Left kidney (tissue), 2 donors: ENCODE results near the gene FAM83B. TPM values are rescaled to one million over a fixed set of nuclear protein-coding genes. Genes with fewer than 3 reads are reported as not detected.
"Not testable (repeated sequence)": the region's sequence is repeated elsewhere in the genome, so short reads cannot be mapped to it uniquely, and the experiment has no call there.

Experiments used
- DNase-seq: peaks from one replicate; pipeline ENCODE4 v3.0.0-alpha.2; 2013
- polyA plus RNA-seq: library from polyadenylated mRNA; unstranded; fragments of 120-200 nt; gene quantifications from one replicate; pipeline ENCODE4 v1.2.1, GENCODE V29; 2013; ENCODE audit not compliant: insufficient read length

Gene FAM83B
- polyA plus RNA-seq, 1 donor, result 11.1 TPM

DNA sequence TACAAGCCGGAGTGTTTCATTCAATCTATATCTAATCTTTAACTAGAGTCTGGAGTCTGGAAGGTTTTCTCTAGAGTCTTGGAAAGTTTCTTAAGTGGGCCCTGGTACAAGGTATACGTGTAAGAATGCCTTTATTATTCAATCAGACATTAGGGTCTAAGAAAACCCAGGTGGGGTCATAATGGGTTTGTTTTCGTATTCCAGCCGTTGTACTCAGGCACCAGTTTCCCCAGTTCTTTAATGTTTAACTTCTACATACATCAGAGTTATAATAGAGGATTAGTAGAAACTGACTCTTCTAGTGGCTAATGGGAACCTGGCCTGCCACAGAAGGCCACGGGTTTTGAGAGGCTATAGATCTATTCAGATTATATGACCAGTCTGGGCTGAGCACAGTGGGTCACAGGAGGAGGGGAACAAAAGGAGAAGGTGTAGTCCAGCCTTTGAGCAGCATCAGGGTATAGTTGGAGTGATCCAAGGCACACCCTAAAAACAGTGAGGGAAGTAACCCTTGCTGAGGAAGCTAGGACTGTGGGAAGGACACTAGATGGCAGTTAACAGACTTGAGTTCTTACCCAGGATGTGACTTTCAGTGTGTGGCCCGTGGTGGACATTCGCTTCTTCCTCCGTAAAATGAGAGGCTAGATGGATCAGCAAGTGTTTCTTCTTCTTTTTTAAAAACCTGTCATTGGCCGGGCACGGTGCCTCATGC is 15.5 kb downstream of the FAM83B start:
- DNase-seq, result peak; percentile 15

DNA sequence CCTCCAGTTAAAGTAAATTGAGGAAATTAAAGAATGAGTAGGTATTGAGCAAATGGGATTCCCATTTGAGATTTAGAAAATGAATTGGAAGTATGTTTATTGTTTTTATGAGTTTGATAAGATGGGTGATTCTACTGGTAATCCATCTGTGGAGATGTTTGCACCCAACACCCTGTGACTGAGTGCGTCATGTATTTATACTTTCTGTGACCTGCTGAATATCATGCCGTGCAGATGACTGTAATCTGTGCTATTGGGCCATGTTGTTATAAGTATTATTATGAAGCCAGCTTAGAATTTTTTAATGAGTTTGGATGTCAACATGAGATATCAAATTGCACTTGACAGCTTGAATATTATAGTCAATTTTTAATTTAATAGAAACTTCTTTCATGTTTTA is 17.7 kb downstream of the FAM83B start:
- DNase-seq, result no peak

DNA sequence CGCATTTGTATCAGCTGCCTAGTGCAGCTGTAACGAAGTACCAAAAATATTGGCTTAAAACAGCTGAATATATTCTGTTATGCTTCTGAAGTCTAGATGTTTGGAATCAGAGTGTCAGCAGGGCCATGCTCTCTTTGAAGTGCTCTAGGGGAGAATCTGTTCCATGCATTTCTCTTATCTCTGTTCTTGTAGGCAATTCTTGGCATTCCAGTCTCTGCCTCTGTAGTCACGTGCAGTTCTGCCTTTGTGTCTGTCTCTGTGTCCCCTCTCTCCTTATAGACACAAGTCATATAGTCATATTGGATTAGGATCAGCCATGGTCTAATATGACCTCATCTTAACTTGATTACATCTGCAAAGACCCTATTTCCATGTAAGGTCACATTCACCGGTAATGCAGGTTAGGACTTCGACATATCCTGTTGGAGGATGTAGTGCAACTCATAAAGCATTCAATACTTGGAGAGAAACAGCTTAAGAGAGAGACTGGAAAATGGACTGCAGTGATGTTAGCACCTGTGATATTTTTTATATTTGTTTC is 18.6 kb downstream of the FAM83B start:
- no peak for DNase-seq

DNA sequence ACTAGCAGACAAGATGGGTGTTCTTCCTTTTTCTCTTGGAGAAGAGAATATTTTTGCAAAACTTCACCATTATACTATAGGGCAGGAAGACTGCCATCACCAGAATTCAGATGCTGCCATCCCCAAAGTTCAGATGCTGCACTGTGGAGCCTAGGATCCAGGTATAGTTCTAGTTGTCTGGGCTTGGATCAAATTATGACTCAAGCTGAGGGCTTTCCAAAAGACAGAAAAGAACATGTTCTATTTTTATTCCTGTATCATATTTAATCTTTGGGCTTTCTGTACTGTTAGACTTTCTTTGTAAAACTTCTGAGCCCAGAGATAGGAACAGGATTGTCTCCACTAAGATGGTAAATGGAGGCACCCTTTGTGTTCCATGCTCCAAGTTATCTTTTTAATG is 22.0 kb downstream of the FAM83B start:
- no peak for DNase-seq

DNA sequence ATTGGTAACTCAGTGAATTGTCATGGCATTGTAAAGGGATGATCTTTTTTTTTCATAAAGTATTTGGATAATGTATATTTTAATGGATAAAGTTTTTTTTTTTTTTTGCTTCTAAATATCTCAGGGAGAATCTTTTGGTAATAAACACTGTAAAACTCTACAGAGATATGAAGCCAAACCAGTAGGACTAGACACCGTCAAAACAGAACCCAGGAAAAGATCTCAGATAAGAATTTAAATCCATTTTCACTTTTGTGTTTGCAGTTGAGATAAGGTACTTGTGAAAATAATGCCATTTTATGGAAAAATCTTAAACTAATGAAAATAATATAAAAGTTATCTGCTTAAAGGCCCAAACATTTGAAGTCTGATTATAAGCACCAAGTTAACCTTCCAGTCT is 27.0 kb downstream of the FAM83B start:
- DNase-seq, result no peak

DNA sequence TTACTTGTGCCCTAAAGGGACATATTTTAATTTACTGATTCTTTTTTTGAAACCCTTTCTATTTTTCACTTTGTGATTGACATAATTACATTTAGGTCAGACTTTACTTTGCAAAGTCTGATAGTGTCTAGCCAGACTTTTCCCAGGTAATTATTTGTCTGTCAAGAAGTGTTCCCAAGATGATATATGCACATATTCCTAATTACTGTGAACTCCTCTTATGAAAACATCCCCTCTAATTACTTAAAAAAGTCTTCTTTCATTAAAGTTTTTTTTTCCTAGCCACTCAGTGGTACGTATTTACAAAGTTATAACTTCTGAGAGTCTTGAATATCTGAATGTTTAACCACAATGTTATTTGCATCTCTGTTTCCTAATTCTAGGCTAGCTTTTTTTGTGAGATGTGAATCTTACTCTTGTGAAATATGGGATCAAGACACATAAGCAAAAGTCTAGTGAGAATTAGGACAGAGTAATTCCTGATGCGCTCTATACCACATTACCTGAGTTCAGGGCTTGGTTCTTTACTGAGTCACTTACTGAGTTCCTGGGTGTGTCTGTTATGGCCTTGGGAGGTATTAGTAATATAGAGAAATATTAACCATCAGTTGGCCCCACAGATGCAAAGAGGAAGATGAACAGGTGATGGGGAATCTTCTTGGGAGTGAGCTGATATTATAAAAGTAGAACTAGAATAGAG is 27.9 kb downstream of the FAM83B start:
- no peak for DNase-seq

DNA sequence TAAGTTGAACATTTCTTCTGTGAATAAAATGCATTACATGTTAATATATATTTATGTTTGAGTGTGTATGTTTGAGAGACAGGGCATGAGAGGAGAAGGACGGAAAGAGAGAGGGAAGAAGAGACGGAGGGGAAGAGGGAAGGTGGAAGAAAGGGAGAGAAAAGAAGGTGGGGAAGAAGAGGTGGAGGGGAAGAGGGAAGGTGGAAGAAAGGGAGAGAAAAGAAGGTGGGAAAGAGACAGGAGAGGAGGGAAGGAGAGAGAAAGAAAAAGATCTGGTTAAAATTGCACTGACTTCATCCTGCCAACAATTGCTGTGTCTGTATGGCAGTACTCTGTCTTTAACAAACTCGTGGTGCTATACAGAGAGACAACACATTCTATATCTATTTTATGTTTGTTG is 29.0 kb downstream of the FAM83B start:
- DNase-seq, result no peak

DNA sequence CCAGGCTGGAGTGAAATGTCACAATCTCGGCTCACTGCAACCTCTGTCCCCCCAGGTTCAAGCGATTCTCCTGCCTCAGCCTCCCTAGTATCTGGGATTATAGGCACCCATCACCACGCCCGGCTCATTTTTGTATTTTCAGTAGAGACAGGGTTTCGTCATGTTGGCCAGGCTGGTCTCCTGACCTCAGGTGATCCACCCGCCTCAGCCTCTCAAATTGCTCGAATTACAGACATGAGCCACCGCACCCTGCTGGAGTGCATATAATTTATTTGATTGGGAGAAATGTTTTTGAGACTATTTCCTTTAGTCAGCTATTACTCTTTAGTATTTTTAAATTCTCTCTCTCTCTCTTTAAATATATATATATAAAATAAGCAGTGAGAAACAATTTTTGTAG is 29.8 kb downstream of the FAM83B start:
- no peak for DNase-seq

DNA sequence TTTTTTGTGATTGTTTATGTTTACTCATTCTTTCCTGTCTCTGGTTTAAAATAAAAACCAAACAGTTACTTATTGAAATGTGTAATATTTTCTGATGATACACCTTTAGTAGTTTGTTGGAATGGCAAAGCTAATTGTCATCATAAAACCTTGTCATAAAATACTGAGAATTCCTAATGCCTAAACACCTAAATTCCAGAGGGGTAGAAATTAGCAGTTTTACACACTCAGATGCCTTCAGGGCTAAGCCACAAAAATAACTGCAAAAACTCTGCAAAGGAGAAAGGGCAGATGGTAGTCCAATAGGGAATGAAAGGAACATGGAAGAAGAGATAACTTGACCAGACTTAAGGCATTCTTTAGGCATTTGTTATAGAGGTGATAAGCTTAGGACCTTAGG is 30.3 kb downstream of the FAM83B start:
- no peak for DNase-seq

DNA sequence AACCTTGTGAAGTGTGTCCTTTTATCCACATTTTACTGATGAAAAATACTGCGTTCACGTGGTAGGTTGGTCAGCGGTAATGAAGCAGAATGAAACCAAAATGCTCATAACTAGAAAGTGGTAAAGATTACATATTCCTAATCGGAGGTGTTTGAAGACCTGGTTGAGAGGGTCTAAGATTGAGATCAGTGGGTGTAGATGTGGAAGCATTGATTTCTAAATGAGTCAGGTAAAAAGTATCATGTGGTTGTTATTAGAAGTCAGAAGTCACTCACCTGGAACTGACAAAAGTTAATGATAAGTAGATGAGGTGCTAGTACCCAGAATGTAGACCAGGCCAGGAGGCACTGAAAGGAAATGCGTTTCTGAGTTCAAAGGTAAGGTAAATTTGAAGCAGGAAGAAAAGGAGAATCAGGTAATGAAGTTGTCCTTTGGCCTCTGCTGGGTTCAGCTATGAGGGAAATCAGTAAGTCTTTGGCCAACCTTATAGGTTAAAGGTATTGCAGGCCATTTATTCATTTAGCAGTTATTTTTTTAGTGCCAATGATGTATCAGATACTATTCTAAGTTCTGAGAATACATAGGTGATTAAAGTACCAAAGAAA is 31.2 kb downstream of the FAM83B start:
- no peak for DNase-seq

DNA sequence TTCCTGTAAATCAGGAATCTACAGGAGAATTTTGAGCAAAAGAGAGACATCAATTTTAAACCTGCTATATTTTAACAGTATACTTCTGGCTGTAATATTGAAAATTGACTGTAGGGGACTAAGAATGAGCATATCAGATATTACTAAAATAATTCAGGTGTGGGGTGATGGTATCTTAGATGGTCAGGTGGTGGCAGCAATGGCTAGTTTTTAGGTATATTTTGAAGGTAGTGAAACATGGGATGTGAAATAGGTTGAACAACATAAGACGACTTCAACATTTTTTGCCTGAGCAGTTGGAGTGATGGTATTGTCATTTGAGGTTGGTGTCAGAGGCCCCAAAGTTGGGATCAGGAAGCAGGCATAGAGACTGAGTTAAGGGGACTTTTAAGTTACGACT is 32.1 kb downstream of the FAM83B start:
- no peak for DNase-seq

DNA sequence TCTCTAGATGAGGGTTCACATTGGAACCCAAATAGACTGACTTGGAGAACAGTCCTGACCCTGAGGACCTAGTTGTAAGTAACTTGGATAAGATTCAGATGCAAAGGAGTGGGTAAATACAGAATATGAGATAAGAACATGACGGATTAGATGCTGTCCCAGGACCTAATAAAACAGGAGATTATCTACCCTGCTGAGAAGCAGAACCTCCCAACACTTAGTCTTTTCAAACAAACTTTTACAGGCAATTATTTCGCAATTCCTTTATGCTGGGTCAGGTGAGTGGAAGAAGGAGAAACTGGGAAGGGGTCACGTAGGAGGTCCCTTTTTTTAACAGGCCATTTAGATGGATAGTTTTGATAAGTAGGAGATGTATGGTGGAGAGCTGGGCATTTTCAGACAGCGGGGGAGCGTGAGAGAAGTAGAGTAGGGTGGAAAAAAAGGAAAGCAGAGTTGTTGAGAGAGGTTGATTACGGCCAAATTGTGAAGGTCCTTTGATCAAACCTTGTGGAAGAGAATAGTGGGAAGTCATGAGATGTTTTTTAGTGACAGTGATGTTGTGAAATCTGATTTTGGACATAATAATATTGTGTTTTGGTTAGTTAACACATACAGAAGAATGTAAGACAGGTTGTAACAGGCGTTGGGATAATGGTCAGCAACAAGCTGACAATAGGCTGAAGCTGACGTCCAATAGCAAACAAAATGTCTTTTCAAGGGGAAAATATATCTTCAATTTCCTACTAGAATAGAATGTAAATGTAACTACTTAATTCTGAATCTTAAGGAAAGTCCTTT is 32.8 kb downstream of the FAM83B start:
- DNase-seq, result no peak

DNA sequence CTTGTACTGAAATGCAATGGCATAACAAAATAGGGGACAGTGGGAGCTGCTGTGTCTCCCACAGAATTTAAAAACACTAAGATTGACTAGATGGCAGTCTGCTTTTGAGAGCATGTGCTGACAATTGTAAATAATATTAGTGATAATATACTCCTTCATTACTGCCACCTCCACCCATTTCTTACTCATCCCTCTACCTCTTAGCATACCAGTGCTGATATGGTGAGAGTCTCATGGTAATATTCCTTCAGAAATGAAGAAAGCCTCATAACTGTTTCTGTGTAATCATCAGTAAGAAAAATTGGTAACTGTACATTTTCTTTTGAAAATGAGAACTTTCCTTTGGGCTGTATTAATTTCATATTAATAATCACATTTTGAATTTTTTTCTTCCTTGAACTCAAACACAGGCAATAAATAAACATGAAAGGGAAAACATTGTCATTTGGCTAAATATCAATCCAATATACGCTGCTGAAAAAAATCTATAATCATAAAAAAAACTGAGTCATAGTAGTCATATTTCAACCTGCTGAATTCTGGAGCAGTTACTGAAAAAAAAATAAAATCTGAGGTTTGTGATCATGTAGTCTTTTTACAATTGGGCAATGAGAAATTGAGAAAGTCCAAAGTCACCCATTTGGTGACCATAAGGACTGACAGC is 34.6 kb downstream of the FAM83B start:
- DNase-seq, result no peak

DNA sequence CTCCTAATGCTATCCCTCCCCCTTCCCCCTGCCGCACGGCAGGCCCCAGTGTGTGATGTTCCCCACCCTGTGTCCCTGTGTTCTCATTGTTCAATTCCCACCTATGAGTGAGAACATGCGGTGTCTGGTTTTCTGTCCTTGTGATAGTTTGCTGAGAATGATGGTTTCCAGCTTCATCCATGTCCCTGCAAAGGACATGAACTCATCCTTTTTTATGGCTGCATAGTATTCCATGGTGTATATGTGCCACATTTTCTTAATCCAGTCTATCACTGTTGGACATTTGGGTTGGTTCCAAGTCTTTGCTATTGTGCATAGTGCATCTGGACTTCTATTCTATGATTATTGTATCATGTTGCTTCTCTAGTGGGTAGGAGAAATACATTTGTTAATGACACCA is 35.3 kb downstream of the FAM83B start:
- DNase-seq, result not testable (repeated sequence)

DNA sequence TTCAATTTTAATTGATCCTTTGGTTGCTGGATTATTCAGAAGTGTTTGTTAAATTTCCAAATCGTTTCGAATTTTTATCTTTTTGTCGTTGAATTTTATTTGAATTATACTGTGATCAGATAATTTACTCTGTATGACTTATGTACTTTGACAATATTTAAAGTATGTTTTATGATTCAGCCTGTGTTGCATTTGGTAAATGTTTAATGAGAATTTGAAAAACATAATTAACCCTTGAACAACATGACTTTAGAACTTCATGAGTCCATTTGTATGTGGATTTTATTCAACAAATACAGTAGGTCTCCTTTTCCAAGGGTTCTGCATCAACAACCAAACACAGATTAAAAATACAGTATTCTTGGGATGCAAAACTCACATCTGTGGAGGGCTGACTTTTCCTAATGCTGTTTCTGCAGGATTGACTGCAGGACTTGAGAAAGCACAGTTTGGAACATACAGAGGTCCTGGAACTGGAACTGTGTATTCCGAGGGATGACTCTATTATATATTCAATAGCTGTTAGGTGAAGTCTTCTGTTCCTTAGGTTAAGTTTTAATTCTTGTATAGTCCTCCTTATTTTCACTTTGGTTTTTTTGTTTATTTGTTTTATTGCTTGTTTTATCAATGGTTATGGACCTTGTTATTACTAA is 40.5 kb downstream of the FAM83B start:
- no peak for DNase-seq

DNA sequence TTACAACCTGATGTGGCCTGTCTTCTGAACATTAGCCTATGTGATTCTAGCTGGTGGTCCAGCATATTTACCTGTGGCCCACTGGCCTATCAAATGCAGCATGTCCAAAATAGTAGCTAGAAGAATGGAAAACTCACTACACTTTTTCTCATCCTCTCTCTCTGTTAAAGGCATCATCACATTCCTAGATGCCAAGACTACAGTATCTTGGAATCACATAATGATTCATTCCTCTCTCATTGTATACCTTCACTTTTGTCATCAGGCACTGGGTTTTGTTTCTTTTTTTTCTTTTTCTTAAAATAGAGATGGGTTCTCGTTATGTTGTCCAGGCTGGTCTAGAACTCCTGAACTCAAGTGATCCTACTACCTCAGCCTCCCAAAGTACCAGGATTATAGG is 45.0 kb downstream of the FAM83B start:
- no peak for DNase-seq

DNA sequence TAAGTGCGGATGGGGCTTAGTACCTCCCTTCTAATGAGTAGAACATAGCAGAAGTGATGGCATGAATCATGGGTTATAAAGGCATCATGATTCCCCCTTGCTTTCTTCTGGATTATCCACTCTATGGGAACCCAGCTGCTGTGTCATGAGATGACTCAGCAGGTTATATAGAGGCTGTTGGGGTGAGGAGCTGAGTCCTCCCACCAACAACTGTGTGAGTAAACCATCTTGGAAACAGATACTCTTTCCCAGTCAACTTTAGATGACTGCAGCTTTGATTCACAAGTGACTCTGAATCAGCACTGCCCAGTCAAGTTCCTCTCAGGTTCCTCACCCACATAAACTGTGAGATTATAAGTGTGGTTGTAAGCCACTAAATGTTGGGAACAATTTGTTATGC is 46.3 kb downstream of the FAM83B start:
- DNase-seq, result no peak

DNA sequence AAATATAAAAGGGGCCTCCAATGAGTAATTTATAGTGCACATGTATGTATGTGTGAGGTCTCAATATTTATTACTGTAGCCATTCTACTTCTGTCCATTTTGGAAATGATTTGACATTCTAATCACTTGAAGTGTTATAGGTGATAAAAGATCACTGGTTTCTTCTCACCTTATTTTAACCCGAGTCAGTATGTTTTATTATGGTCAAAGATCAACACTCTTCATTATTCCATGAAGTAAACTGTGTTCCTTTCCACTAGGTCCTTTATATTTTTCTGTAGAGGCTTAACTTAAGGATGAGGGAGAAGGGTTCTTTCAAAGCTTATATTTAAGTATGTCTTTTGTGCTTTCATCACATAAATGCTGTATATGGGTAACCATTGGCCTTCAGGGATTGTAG is 47.2 kb downstream of the FAM83B start:
- DNase-seq, result no peak

DNA sequence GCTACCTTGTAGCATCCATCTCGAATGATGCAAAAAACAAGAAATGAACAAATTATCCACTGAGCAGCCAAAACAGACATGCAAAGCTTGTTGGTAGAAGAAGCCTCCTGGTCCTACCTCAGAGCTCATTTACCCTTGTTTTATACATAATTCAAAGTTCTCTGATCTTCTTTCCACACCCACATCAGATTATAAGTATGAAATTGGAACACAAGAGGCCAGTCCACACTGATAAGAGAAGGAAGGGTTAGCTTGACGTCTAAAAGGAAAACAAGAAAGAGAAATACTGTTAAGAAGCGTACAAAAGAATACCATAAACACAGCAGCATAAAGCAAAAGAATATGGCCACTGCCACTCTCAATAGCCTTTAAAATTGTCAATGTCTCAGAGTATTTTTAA is 49.7 kb downstream of the FAM83B start:
- no peak for DNase-seq

DNA sequence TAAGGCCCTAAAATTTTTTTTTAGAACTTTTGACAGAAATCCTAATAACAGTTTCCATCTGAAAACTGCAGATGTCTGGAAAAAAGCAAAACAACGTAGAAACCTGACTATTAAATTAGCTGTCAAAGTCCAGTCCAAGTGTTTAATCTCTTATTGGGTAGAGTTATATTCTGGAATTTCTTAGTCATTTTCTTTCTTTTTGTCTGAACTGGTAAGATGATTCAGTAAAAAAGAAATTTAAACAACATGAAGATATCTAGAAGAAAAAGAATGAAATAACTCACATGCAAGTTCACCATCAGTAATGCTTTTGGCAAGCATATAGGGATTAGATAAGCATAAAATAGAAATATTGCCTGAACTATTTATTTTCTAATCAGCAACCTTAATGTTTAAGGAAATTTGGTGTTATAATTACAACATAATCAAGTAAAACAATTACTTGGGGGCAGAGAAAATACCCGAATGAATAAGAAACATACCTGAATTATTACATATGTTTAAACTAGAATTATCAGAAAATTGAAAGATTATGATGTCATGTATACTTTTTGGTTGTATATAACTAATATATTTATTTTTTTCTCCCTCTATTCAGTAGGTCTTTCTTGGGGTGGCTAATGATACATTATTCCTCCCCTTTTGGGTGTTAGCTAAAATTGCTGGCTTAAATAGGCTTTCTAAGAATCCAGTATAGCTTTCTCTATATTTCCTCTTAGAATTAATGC is 51.1 kb downstream of the FAM83B start:
- no peak for DNase-seq

DNA sequence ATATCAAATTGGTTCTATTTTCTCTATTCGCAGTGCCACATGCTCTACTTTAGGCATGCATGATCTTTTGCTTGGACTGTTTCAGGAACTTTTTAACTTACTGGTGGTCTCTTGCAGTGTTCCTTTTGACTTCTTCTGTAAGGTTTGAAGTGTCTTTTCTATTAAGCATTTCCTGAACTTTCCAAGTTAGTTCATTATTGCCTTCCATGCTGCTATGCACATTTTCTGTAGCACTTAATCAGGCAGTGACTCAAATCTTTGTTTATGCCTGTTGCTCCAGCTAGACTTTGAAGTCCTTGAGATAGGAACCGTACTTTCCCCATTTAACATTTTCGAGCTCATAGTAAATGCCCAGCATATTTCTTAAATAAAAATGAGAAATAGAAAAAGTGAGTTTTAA is 52.2 kb downstream of the FAM83B start:
- no peak for DNase-seq
